Adrenal gland (tissue), 12 donors: ENCODE results near the gene NDST1. TPM values are rescaled to one million over a fixed set of nuclear protein-coding genes. Genes with fewer than 3 reads are reported as not detected.
"Not testable (repeated sequence)": the region's sequence is repeated elsewhere in the genome, so short reads cannot be mapped to it uniquely, and the experiment has no call there.

ENCODE experiments used
- DNase-seq, 7 donors: peaks; one replicate each; pipeline ENCODE4 v3.0.0-alpha.2; 2019 to 2020
- H3K27ac ChIP-seq, 5 donors: fragments of 200-600 bp; sonication (generic) in 4 of 5; 1 replicate in 3 of 5; 2 replicates in 2 of 5; pipeline versions ENCODE4 v1.5.1 to v1.8.0; 2016 to 2020; ENCODE audit warnings: mild to moderate bottlenecking in 1 of 5
- H3K27me3 ChIP-seq: fragments of 200-600 bp; 2 replicates; pipeline ENCODE4 v1.8.0; 2021
- H3K36me3 ChIP-seq, 2 donors: fragments of 200-600 bp; replicated peaks in 1 of 2; 1 replicate in 1 of 2; 2 replicates in 1 of 2; pipeline versions ENCODE4 v1.5.1 to v1.8.0; 2018 to 2022
- H3K4me1 ChIP-seq, 2 donors: fragments of 200-600 bp; replicated peaks in 1 of 2; 1 replicate in 1 of 2; 2 replicates in 1 of 2; pipeline versions ENCODE4 v1.5.1 to v1.8.0; 2018 to 2021
- H3K4me3 ChIP-seq, 4 donors: fragments of 200-600 bp; sonication (generic) in 3 of 4; one replicate each; pipeline ENCODE4 v1.5.1; 2016 to 2018
- H3K9me3 ChIP-seq, 3 donors: fragments of 200-600 bp; sonication (generic) in 1 of 3; replicated peaks in 1 of 3; 1 replicate in 2 of 3; 2 replicates in 1 of 3; pipeline versions ENCODE4 v1.5.1 to v1.8.0; 2016 to 2021
- CTCF ChIP-seq, 6 experiments: fragments of 450-650 bp in 4 of 6; fragments of 200-600 bp in 2 of 6; sonication (generic) in 1 of 6; IDR thresholded peaks; 1 replicate in 5 of 6; 2 replicates in 1 of 6; pipeline versions ENCODE4 v1.5.1 to v1.8.0; 2016 to 2021; ENCODE audit warnings: antibody characterized with exemption in 6 of 6, mild to moderate bottlenecking in 2 of 6, moderate library complexity in 1 of 6
- POLR2A ChIP-seq, 2 donors: fragments of 450-650 bp; IDR thresholded peaks; one replicate each; pipeline ENCODE4 v1.6.1; 2017; ENCODE audit warnings: antibody characterized with exemption in 2 of 2, mild to moderate bottlenecking in 2 of 2, moderate library complexity in 1 of 2
- WGBS, 4 donors: extraction: QIAGEN DNeasy Blood & Tissue Kit in 2 of 4; methylation state at CpG; one replicate each; pipeline versions ENCODE4 v1.1.5 to v1.1.7; 2013 to 2017; 5-methylcytosine and 5-hydroxymethylcytosine counted together
- intact Hi-C, 2 donors: fragments of 100-400 bp; cut with DNase I; formaldehyde crosslinking; loops; one replicate each; pipeline versions ENCODE4 v1.14.1 to v1.15.0; 2022 to 2023
- polyA plus RNA-seq, 3 donors: library from polyadenylated mRNA; stranded (reverse); fragments of 200-250 nt in 2 of 3; fragments of 350-450 nt in 1 of 3; fragmentation: Illumina TruSeq in 1 of 3; extraction: RNeasy Lipid Tissue Mini Kit (QIAGEN cat#74804) in 1 of 3; gene quantifications; one replicate each; pipeline ENCODE4 v1.2.3, GENCODE V29; 2013 to 2014
- total RNA-seq, 9 donors: library from RNA; depleted of rRNA in 4 of 9; stranded (reverse); fragments of >200 nt in 4 of 9; fragments of 120-200 nt in 1 of 9; fragmentation: NEBNext Ultra II Directional in 1 of 9; extraction: Animal tissue kit (Norgen Biotek cat#: 25700) in 1 of 9; gene quantifications; one replicate each; pipeline versions ENCODE4 v1.1.0 to v1.2.4, GENCODE V29; 2013 to 2023
- donor health status: healthy with polysubstance abuse.
- donor health status: Bipolar disorder and iron deficiency.
- donor health status: DM: yes; HTN: yes; CAD: no.
- donor health status: DM: no; HTN: no; CAD: no.
- donor health status: DM: no; HTN: no; CAD: no.
- donor health status: DM: yes; HTN: yes; CAD: no.

NDST1 gene
- total and polyA plus RNA-seq, 12 donors, result 9.6 to 154 (median 94.7) TPM

- Histone ChIP-seq H3K36me3 (no peaks in the 10 kb centered on the region), H3K27ac (peak overlapping the region; percentile 54 to 92 (median 84)), H3K4me1 (peaks cover 54 to 78% of the 10 kb centered on the region in 2 donors), H3K27me3 (no peaks in the 10 kb centered on the region), H3K9me3 (no peaks in the 10 kb centered on the region), H3K4me3 (no peak overlapping the region)
- DNase-seq, result no peak
- WGBS, 4 donors, result 56 to 66% (median 59%) methylated on average over 5 to 6 of the region's 6 CpGs
- intact Hi-C loops, result no loop called here
- TF ChIP-seq CTCF (IDR thresholded peaks at IDR 0.05), result no peak
Observed at GRCh38 chr5:150515446-150515845, 7.5 kb downstream of the NDST1 start.

- H3K4me3 ChIP-seq, result no peak overlapping the region
- intact Hi-C loops, result no loop called here
- peak; percentile 64 to 91 (median 87) for DNase-seq
- H3K27me3 ChIP-seq, result no peaks in the 10 kb centered on the region
- H3K9me3 ChIP-seq, result no peaks in the 10 kb centered on the region
- peak in 1 of 2 donors; percentile 69 for TF ChIP-seq POLR2A (IDR thresholded peaks at IDR 0.05)
- no peak for TF ChIP-seq CTCF (IDR thresholded peaks at IDR 0.05)
- H3K36me3 ChIP-seq, result no peaks in the 10 kb centered on the region
- H3K27ac ChIP-seq, result peak overlapping the region in 4 of 5 donors; percentile 54 to 92 (median 84)
- 36 to 59% (median 38%) methylated on average over 4 to 5 of the region's 5 CpGs for WGBS, 4 donors
- peaks cover 57 to 78% of the 10 kb centered on the region in 2 donors for H3K4me1 ChIP-seq
Observed at GRCh38 chr5:150516011-150516410, 8.1 kb downstream of the NDST1 start.

GRCh38 chr5:150517272-150518152 is 9.6 kb downstream of the NDST1 start:
- no peaks in the 10 kb centered on the region for H3K9me3 ChIP-seq
- no peaks in the 10 kb centered on the region for H3K27me3 ChIP-seq
- H3K4me3 ChIP-seq, result no peak overlapping the region
- peaks cover 52 to 67% of the 10 kb centered on the region in 2 donors for H3K4me1 ChIP-seq
- WGBS, 4 donors, result 24 to 33% (median 27%) methylated on average over 11 to 13 of the region's 13 CpGs
- H3K36me3 ChIP-seq, result peaks cover 0 to 10% of the 10 kb centered on the region in 2 donors
- TF ChIP-seq CTCF (IDR thresholded peaks at IDR 0.05) (no peak), POLR2A (IDR thresholded peaks at IDR 0.05) (peak in 1 of 2 donors; percentile 45)
- peak; percentile 73 to 92 (median 87) for DNase-seq
- intact Hi-C loops, result no loop called here
- H3K27ac ChIP-seq, result peak overlapping the region; percentile 28 to 92 (median 84)

GRCh38 chr5:150518712-150519559 is 11.0 kb downstream of the NDST1 start:
- not testable (repeated sequence) for H3K27ac ChIP-seq

More at GRCh38 chr5:150518712-150519559, 11.0 kb downstream of the NDST1 start:
- Histone ChIP-seq H3K4me1 (peaks cover 56 to 67% of the 10 kb centered on the region in 2 donors), H3K36me3 (peaks cover 0 to 10% of the 10 kb centered on the region in 2 donors)
- WGBS, 4 donors, result 83 to 87% (median 86%) methylated on average over 14 of the region's 14 CpGs
- H3K9me3 ChIP-seq, DNase-seq, intact Hi-C loops, H3K4me3 ChIP-seq, H3K27me3 ChIP-seq: not testable (repeated sequence)
